Nephron (organoid): ENCODE results near the gene MYO7B.
A peak's percentile ranks its signal among the peaks of the same experiment; 100 is the strongest.

ENCODE experiments used
- H3K27ac Mint-ChIP-seq, 3 experiments: 2 replicates each; pipeline ENCODE4 v1.8.0; 2020; ENCODE audit warnings: mixed read lengths in 3 of 3, mild to moderate bottlenecking in 2 of 3, moderate library complexity in 1 of 3
- H3K27me3 Mint-ChIP-seq: 2 replicates; pipeline ENCODE4 v1.8.0; 2021; ENCODE audit warnings: low read depth, mild to moderate bottlenecking, moderate library complexity, mixed read lengths
- H3K36me3 Mint-ChIP-seq: 2 replicates; pipeline ENCODE4 v1.8.0; 2020; ENCODE audit warnings: low read depth, mixed read lengths
- H3K4me1 Mint-ChIP-seq: 2 replicates; pipeline ENCODE4 v1.8.0; 2020; ENCODE audit warnings: mixed read lengths
- H3K4me3 Mint-ChIP-seq, 3 experiments: 2 replicates each; pipeline ENCODE4 v1.8.0; 2020; ENCODE audit warnings: mild to moderate bottlenecking in 3 of 3, mixed read lengths in 3 of 3, moderate library complexity in 2 of 3
- H3K9me3 Mint-ChIP-seq: 2 replicates; pipeline ENCODE4 v1.8.0; 2020; ENCODE audit warnings: mixed read lengths
- CTCF ChIP-seq, 3 experiments: fragments of 200-600 bp; sonication (generic); IDR thresholded peaks; one replicate each; pipeline ENCODE4 v1.5.0; 2021; ENCODE audit warnings: antibody characterized with exemption in 3 of 3; ENCODE audit not compliant: unreplicated experiment in 3 of 3

The MYO7B gene

DNA sequence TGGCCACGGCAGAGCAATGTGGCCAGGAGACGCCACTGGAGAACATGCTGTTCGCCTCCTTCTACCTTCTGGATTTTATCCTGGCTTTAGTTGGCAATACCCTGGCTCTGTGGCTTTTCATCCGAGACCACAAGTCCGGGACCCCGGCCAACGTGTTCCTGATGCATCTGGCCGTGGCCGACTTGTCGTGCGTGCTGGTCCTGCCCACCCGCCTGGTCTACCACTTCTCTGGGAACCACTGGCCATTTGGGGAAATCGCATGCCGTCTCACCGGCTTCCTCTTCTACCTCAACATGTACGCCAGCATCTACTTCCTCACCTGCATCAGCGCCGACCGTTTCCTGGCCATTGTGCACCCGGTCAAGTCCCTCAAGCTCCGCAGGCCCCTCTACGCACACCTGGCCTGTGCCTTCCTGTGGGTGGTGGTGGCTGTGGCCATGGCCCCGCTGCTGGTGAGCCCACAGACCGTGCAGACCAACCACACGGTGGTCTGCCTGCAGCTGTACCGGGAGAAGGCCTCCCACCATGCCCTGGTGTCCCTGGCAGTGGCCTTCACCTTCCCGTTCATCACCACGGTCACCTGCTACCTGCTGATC, 115.4 kb downstream of the MYO7B start:
- no peak overlapping the region for H3K4me3 Mint-ChIP-seq
- peaks cover 26% of the 10 kb centered on the region for H3K4me1 Mint-ChIP-seq
- peaks cover 9% of the 10 kb centered on the region for H3K27me3 Mint-ChIP-seq
- no peaks in the 10 kb centered on the region for H3K36me3 Mint-ChIP-seq
- no peak for TF ChIP-seq CTCF (IDR thresholded peaks at IDR 0.05; ENCODE audit: unreplicated experiment in 3 of 3)
- H3K27ac Mint-ChIP-seq: no peak overlapping the region
- H3K9me3 Mint-ChIP-seq: no peaks in the 10 kb centered on the region

DNA sequence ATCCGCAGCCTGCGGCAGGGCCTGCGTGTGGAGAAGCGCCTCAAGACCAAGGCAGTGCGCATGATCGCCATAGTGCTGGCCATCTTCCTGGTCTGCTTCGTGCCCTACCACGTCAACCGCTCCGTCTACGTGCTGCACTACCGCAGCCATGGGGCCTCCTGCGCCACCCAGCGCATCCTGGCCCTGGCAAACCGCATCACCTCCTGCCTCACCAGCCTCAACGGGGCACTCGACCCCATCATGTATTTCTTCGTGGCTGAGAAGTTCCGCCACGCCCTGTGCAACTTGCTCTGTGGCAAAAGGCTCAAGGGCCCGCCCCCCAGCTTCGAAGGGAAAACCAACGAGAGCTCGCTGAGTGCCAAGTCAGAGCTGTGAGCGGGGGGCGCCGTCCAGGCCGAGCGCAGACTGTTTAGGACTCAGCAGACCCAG, 115.9 kb downstream of the MYO7B start:
- no peak for TF ChIP-seq CTCF (IDR thresholded peaks at IDR 0.05; ENCODE audit: unreplicated experiment in 3 of 3)
- peaks cover 12% of the 10 kb centered on the region for H3K27me3 Mint-ChIP-seq

DNA sequence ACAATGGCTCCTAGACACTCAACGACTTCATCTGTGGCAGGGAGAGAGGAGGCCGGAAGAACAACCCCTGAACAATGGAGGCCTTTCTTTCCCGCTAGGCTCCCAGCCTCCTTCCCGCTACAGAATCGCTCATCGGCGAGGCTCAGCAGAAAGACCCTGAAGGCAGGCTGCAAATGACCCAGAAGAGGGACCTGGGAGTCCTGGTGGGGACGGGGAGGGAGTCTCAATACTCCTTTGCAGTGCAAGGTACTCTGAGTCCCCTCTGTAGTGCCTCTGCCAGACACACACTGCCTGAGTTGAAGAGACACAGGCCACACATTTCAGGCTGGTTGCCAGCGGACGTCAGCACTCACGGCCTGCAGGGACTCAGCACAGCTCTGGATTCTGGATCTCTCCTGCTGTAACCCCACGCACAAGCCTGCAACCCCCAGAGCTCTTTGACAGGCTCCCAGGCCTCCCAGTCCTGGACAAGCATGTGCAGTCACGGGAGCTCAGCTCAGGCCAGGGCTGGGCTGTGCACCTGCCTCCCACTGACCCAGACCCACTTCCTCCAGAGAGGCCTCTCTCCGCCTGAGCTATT, 116.6 kb downstream of the MYO7B start:
- Mint-ChIP-seq H3K4me1 (peaks cover 21% of the 10 kb centered on the region), H3K4me3 (no peak overlapping the region), H3K36me3 (no peaks in the 10 kb centered on the region), H3K9me3 (no peaks in the 10 kb centered on the region), H3K27me3 (peaks cover 12% of the 10 kb centered on the region), H3K27ac (peak overlapping the region; percentile 30 to 67 (median 38))
- TF ChIP-seq CTCF (IDR thresholded peaks at IDR 0.05; ENCODE audit: unreplicated experiment in 3 of 3): no peak

More for the DNA sequence above, 115.9 kb downstream of the MYO7B start:
- Mint-ChIP-seq H3K4me3 (no peak overlapping the region), H3K27ac (no peak overlapping the region), H3K36me3 (no peaks in the 10 kb centered on the region), H3K9me3 (no peaks in the 10 kb centered on the region), H3K4me1 (peaks cover 26% of the 10 kb centered on the region)

GRCh38 chr2:127652786-127653357, 117.4 kb downstream of the MYO7B start:
- peak overlapping the region in 1 of 3 experiments; percentile 38 for H3K27ac Mint-ChIP-seq
- peaks cover 14% of the 10 kb centered on the region for H3K27me3 Mint-ChIP-seq
- no peak overlapping the region for H3K4me3 Mint-ChIP-seq
- H3K36me3 Mint-ChIP-seq: no peaks in the 10 kb centered on the region
- no peaks in the 10 kb centered on the region for H3K9me3 Mint-ChIP-seq
- H3K4me1 Mint-ChIP-seq: peaks cover 21% of the 10 kb centered on the region
- TF ChIP-seq CTCF (IDR thresholded peaks at IDR 0.05; ENCODE audit: unreplicated experiment in 3 of 3): no peak

GRCh38 chr2:127653421-127654083, 118.1 kb downstream of the MYO7B start:
- Mint-ChIP-seq H3K4me1 (peaks cover 21% of the 10 kb centered on the region), H3K27me3 (peaks cover 15% of the 10 kb centered on the region), H3K36me3 (no peaks in the 10 kb centered on the region), H3K27ac (no peak overlapping the region), H3K4me3 (no peak overlapping the region), H3K9me3 (no peaks in the 10 kb centered on the region)
- no peak for TF ChIP-seq CTCF (IDR thresholded peaks at IDR 0.05; ENCODE audit: unreplicated experiment in 3 of 3)
